ENCODE measurements around the gene CTSZ.

Gene CTSZ

GRCh38 chr20:59006167-59006863, 739 bp downstream of the CTSZ start:
- no peaks in the 10 kb centered on the region for H3K36me3 ChIP-seq (ENCODE audit: insufficient read depth, low read length)
- no peaks in the 10 kb centered on the region for H3F3A ChIP-seq (ENCODE audit: low read depth)
- no peak overlapping the region for H2AFZ ChIP-seq (ENCODE audit: low read length)
- no peak overlapping the region for H3K4me2 ChIP-seq (ENCODE audit: low read depth, low read length, poor library complexity, severe bottlenecking)
- H4K20me1 ChIP-seq (ENCODE audit: insufficient read depth, low read length, poor library complexity, severe bottlenecking): no peaks in the 10 kb centered on the region
- H3K9me2 ChIP-seq (replicated peaks; ENCODE audit: low read depth, low read length): no peaks in the 10 kb centered on the region
- no peaks in the 10 kb centered on the region for H3K27me3 ChIP-seq (ENCODE audit: insufficient read depth, low read length, poor library complexity, severe bottlenecking)
- no peak for TF ChIP-seq EZH2phosphoT487 (IDR thresholded peaks at IDR 0.05; ENCODE audit: borderline replicate concordance)
- no peak for TF ChIP-seq CTCF (conservative IDR thresholded peaks at IDR 0.05; ENCODE audit: low read length)
- H3K4me1 ChIP-seq (ENCODE audit: insufficient read depth, low read length, poor library complexity, severe bottlenecking): peaks cover 13% of the 10 kb centered on the region
- H3K79me2 ChIP-seq (ENCODE audit: insufficient read depth, low read length): no peaks in the 10 kb centered on the region
- H3K4me3 ChIP-seq (ENCODE audit: low read length, poor library complexity, severe bottlenecking): no peak overlapping the region
- no peaks in the 10 kb centered on the region for H3K9me3 ChIP-seq (ENCODE audit: insufficient read depth, low read depth, low read length)
- H3K9ac ChIP-seq (ENCODE audit: low read depth, low read length, poor library complexity, severe bottlenecking): no peak overlapping the region

- Histone ChIP-seq H3K36me3 (ENCODE audit: insufficient read depth, low read length) (no peaks in the 10 kb centered on the region), H3K9ac (ENCODE audit: low read depth, low read length, poor library complexity, severe bottlenecking) (no peak overlapping the region), H2AFZ (ENCODE audit: low read length) (no peak overlapping the region), H3K9me3 (ENCODE audit: insufficient read depth, low read depth, low read length) (no peaks in the 10 kb centered on the region), H3K4me1 (ENCODE audit: insufficient read depth, low read length, poor library complexity, severe bottlenecking) (peaks cover 13% of the 10 kb centered on the region), H3K9me2 (replicated peaks; ENCODE audit: low read depth, low read length) (no peaks in the 10 kb centered on the region), H3K4me2 (ENCODE audit: low read depth, low read length, poor library complexity, severe bottlenecking) (peak overlapping the region; percentile 59), H3K4me3 (ENCODE audit: low read length, poor library complexity, severe bottlenecking) (no peak overlapping the region), H3K79me2 (ENCODE audit: insufficient read depth, low read length) (no peaks in the 10 kb centered on the region), H4K20me1 (ENCODE audit: insufficient read depth, low read length, poor library complexity, severe bottlenecking) (no peaks in the 10 kb centered on the region), H3K27me3 (ENCODE audit: insufficient read depth, low read length, poor library complexity, severe bottlenecking) (no peaks in the 10 kb centered on the region), H3F3A (ENCODE audit: low read depth) (no peaks in the 10 kb centered on the region)
- TF ChIP-seq EZH2phosphoT487 (IDR thresholded peaks at IDR 0.05; ENCODE audit: borderline replicate concordance) (no peak), CTCF (conservative IDR thresholded peaks at IDR 0.05; ENCODE audit: low read length) (no peak)
Observed at GRCh38 chr20:59005523-59006166, 1.4 kb downstream of the CTSZ start.

GRCh38 chr20:59004763-59005522, 2.1 kb downstream of the CTSZ start:
- Histone ChIP-seq H3K4me2 (ENCODE audit: low read depth, low read length, poor library complexity, severe bottlenecking) (peak overlapping the region; percentile 59), H2AFZ (ENCODE audit: low read length) (peak overlapping the region; percentile 68; the same call in 1 of the 2 replicates), H3K4me3 (ENCODE audit: low read length, poor library complexity, severe bottlenecking) (peak overlapping the region; percentile 28), H3K79me2 (ENCODE audit: insufficient read depth, low read length) (no peaks in the 10 kb centered on the region), H3K27me3 (ENCODE audit: insufficient read depth, low read length, poor library complexity, severe bottlenecking) (no peaks in the 10 kb centered on the region), H3K9me3 (ENCODE audit: insufficient read depth, low read depth, low read length) (no peaks in the 10 kb centered on the region), H3K9ac (ENCODE audit: low read depth, low read length, poor library complexity, severe bottlenecking) (no peak overlapping the region), H4K20me1 (ENCODE audit: insufficient read depth, low read length, poor library complexity, severe bottlenecking) (no peaks in the 10 kb centered on the region), H3F3A (ENCODE audit: low read depth) (no peaks in the 10 kb centered on the region), H3K9me2 (replicated peaks; ENCODE audit: low read depth, low read length) (no peaks in the 10 kb centered on the region), H3K4me1 (ENCODE audit: insufficient read depth, low read length, poor library complexity, severe bottlenecking) (peaks cover 13% of the 10 kb centered on the region), H3K36me3 (ENCODE audit: insufficient read depth, low read length) (no peaks in the 10 kb centered on the region)
- TF ChIP-seq EZH2phosphoT487 (IDR thresholded peaks at IDR 0.05; ENCODE audit: borderline replicate concordance) (no peak), CTCF (conservative IDR thresholded peaks at IDR 0.05; ENCODE audit: low read length) (no peak)
